Panc1 (cell line): Measurements from ENCODE around the gene PDZD2. TPM values are rescaled to one million over a fixed set of nuclear protein-coding genes. Genes with fewer than 3 reads are reported as not detected.

ENCODE experiments used
- ATAC-seq: fragments of 200-7000 bp; cut with Tn5 transposase; 2 replicates; pipeline ENCODE4 v1.9.1; 2020; ENCODE audit warnings: mild to moderate bottlenecking, moderate library complexity
- BruUV-seq: library from RNA; stranded (reverse); fragments of 400-500 nt; replicated peaks from 2 replicates; lab custom pipeline; 2021; lab: Mats Ljungman, UMichigan
- CTCF ChIA-PET: fragments of 300-600 bp; sonication (Branson Sonifier 250); formaldehyde crosslinking; loops from one replicate; lab custom pipeline; 2022; ENCODE audit warnings: antibody characterized with exemption; lab: Charles Lee
- POLR2A ChIA-PET: fragments of 300-600 bp; sonication (Branson Sonifier 250); formaldehyde crosslinking; loops from one replicate; lab custom pipeline; 2022; ENCODE audit warnings: antibody characterized with exemption; lab: Charles Lee
- DNase-seq: peaks from one replicate; pipeline ENCODE4 v3.0.0-alpha.2; 2010; ENCODE audit warnings: low read depth, low spot score
- H3K27ac ChIP-seq: 2 replicates; pipeline ENCODE4 v1.5.1; 2011; ENCODE audit warnings: mild to moderate bottlenecking, low read length, inconsistent platforms
- H3K27me3 ChIP-seq: fragments of 200-500 bp; sonication (Bioruptor generic); 2 replicates; pipeline ENCODE4 v1.6.0; 2014; ENCODE audit warnings: low read length, inconsistent platforms; ENCODE audit not compliant: control insufficient read depth, insufficient read depth
- H3K36me3 ChIP-seq: fragments of 200-500 bp; sonication (Bioruptor generic); 2 replicates; pipeline ENCODE4 v1.5.1; 2014; ENCODE audit warnings: inconsistent platforms, mild to moderate bottlenecking, low read length, moderate library complexity; ENCODE audit not compliant: control insufficient read depth, insufficient read depth
- H3K4me1 ChIP-seq: 2 replicates; pipeline ENCODE4 v1.5.1; 2011; ENCODE audit warnings: inconsistent platforms, mild to moderate bottlenecking, low read length, moderate library complexity; ENCODE audit not compliant: control insufficient read depth, insufficient read depth
- H3K4me3 ChIP-seq, 2 experiments: 2 replicates each; pipeline ENCODE4 v1.5.1; 2011 to 2012; ENCODE audit warnings: low read depth in 2 of 2, low read length in 2 of 2, mild to moderate bottlenecking in 2 of 2, inconsistent platforms in 1 of 2, moderate library complexity in 1 of 2
- H3K9me3 ChIP-seq: fragments of 200-500 bp; sonication (Bioruptor generic); 2 replicates; pipeline ENCODE4 v1.5.1; 2014; ENCODE audit warnings: low read depth, mild to moderate bottlenecking, inconsistent platforms, low read length, moderate library complexity; ENCODE audit not compliant: control insufficient read depth, insufficient read depth
- CTCF ChIP-seq: fragments of 450-650 bp; IDR thresholded peaks from 2 replicates; pipeline ENCODE4 v1.5.1; 2017; ENCODE audit warnings: mild to moderate bottlenecking
- POLR2AphosphoS5 ChIP-seq: IDR thresholded peaks from 2 replicates; pipeline ENCODE4 v1.6.1; 2012; ENCODE audit warnings: mild to moderate bottlenecking, low read depth, low read length, moderate library complexity
- REST ChIP-seq, 2 experiments: IDR thresholded peaks; 2 replicates each; pipeline ENCODE4 v1.6.1; 2011 to 2012; ENCODE audit warnings: low read depth in 2 of 2, control low read depth in 1 of 2, low read length in 1 of 2, mild to moderate bottlenecking in 1 of 2, moderate library complexity in 1 of 2; ENCODE audit not compliant: insufficient read depth in 1 of 2
- SIN3A ChIP-seq: IDR thresholded peaks from 2 replicates; pipeline ENCODE4 v1.6.1; 2012; ENCODE audit warnings: low read depth, mild to moderate bottlenecking, low read length, moderate library complexity, borderline replicate concordance; ENCODE audit not compliant: insufficient read depth
- TCF7L2 ChIP-seq: IDR thresholded peaks from 2 replicates; pipeline ENCODE4 v1.6.1; 2011; ENCODE audit warnings: mild to moderate bottlenecking, low read depth, low read length, inconsistent platforms
- in situ Hi-C: cut with HindIII; loops from 2 replicates; pipeline ENCODE4 v1.10.0; 2016; ENCODE audit warnings: low sequenced_read_pairs, low pct_unique_long_range_greater_than_20kb
- intact Hi-C: fragments of 100-400 bp; cut with micrococcal nuclease; formaldehyde crosslinking; loops from one replicate; pipeline ENCODE4 v1.10.0; 2022; ENCODE audit not compliant: unreplicated experiment
- total RNA-seq: library from RNA; stranded (reverse); gene quantifications from one replicate; pipeline ENCODE4 v1.2.1, GENCODE V29; 2021; ENCODE audit not compliant: unreplicated experiment

The PDZD2 gene
- total RNA-seq, 1 experiment from 2014 or later = 0.10 TPM

GRCh38 chr5:32021771-32022170, 382.8 kb downstream of the PDZD2 start:
- ChIA-PET CTCF (no interaction called here), POLR2A (no interaction called here)
- TF ChIP-seq CTCF = no peak
- TF ChIP-seq TCF7L2 = no peak
- TF ChIP-seq POLR2AphosphoS5 = no peak
- no peak for TF ChIP-seq REST (IDR thresholded peaks at IDR 0.05; ENCODE audit: insufficient read depth in 1 of 2, low read depth in 2 of 2, low read length in 1 of 2)
- TF ChIP-seq SIN3A = no peak
- no peaks in the 10 kb centered on the region for H3K36me3 ChIP-seq
- no peak overlapping the region for H3K27ac ChIP-seq
- no TSS peak for BruUV-seq
- in situ Hi-C loops = no loop called here
- H3K4me1 ChIP-seq = no peaks in the 10 kb centered on the region
- no peak for ATAC-seq
- no peak for DNase-seq
- no peaks in the 10 kb centered on the region for H3K9me3 ChIP-seq
- H3K4me3 ChIP-seq = no peak overlapping the region
- intact Hi-C loops = no loop called here
- no peaks in the 10 kb centered on the region for H3K27me3 ChIP-seq

DNA sequence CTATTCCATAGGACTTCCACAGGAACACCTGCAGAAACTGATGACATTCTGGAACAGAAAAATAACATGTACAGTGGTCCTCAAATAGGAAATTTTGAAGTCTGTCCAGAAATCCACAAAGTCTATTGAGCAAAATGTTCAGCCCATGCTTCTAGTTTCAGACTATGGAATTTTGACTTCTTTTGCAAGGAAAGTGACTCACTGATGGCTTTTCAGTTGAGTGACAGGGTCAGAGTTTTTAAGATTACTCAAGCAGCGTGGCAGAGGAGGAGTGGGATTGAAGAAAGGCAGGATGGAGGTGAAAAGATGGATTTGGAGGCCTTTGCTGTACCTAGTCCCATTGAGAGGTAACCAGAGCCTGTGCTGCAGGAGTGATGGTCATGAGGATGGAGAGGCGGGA, 383.7 kb downstream of the PDZD2 start:
- Histone ChIP-seq H3K27ac (no peak overlapping the region), H3K4me1 (no peaks in the 10 kb centered on the region), H3K9me3 (no peaks in the 10 kb centered on the region), H3K4me3 (no peak overlapping the region), H3K36me3 (no peaks in the 10 kb centered on the region), H3K27me3 (no peaks in the 10 kb centered on the region; the same call in 1 of the 2 replicates)
- TF ChIP-seq CTCF = no peak
- no peak for TF ChIP-seq POLR2AphosphoS5
- no peak for TF ChIP-seq SIN3A
- TF ChIP-seq REST (IDR thresholded peaks at IDR 0.05; ENCODE audit: insufficient read depth in 1 of 2, low read depth in 2 of 2, low read length in 1 of 2) = no peak
- no peak for TF ChIP-seq TCF7L2
- no TSS peak for BruUV-seq
- POLR2A ChIA-PET = no interaction called here
- in situ Hi-C loops = no loop called here
- intact Hi-C loops = no loop called here
- DNase-seq = no peak
- CTCF ChIA-PET = no interaction called here
- ATAC-seq = no peak
